Breast epithelium (tissue), 4 donors: Measurements from ENCODE around the gene WDR19. TPM values are rescaled to one million over a fixed set of nuclear protein-coding genes. Genes with fewer than 3 reads are reported as not detected.
"Not testable (repeated sequence)": the region's sequence is repeated elsewhere in the genome, so short reads cannot be mapped to it uniquely, and the experiment has no call there.

Experiments
- DNase-seq, 2 donors: peaks; one replicate each; pipeline ENCODE4 v3.0.0-alpha.2; 2019; ENCODE audit warnings: low spot score in 2 of 2
- H3K27ac ChIP-seq, 2 donors: fragments of 200-600 bp; sonication (generic) in 1 of 2; one replicate each; pipeline ENCODE4 v1.5.1; 2016 to 2019; ENCODE audit warnings: mild to moderate bottlenecking in 1 of 2
- H3K27me3 ChIP-seq, 2 donors: fragments of 200-600 bp; sonication (generic) in 1 of 2; one replicate each; pipeline versions ENCODE4 v1.5.1 to v1.6.0; 2017 to 2019; ENCODE audit warnings: control low read depth in 1 of 2, mild to moderate bottlenecking in 1 of 2
- H3K36me3 ChIP-seq: fragments of 200-600 bp; one replicate; pipeline ENCODE4 v1.5.1; 2019
- H3K4me1 ChIP-seq, 2 donors: fragments of 200-600 bp; sonication (generic); one replicate each; pipeline ENCODE4 v1.5.1; 2016 to 2019; ENCODE audit warnings: control low read depth in 1 of 2
- H3K4me3 ChIP-seq, 3 donors: fragments of 200-600 bp; sonication (generic); 1 replicate in 2 of 3; 2 replicates in 1 of 3; pipeline ENCODE4 v1.5.1; 2016 to 2019; ENCODE audit warnings: mild to moderate bottlenecking in 3 of 3, moderate library complexity in 2 of 3
- H3K9me3 ChIP-seq, 2 donors: fragments of 200-600 bp; sonication (generic) in 1 of 2; one replicate each; pipeline ENCODE4 v1.5.1; 2016 to 2019; ENCODE audit warnings: control low read depth in 1 of 2
- POLR2A ChIP-seq: fragments of 450-650 bp; IDR thresholded peaks from one replicate; pipeline ENCODE4 v1.6.1; 2016; ENCODE audit warnings: antibody characterized with exemption, mild to moderate bottlenecking, moderate library complexity
- POLR2AphosphoS5 ChIP-seq, 3 donors: sonication (generic); formaldehyde crosslinking; IDR thresholded peaks; one replicate each; pipeline ENCODE4 v1.6.1; 2017; ENCODE audit warnings: antibody characterized with exemption in 3 of 3
- intact Hi-C: fragments of 100-400 bp; cut with DNase I; formaldehyde crosslinking; loops from one replicate; pipeline ENCODE4 v1.15.1; 2023; ENCODE audit warnings: low total_unique reads
- total RNA-seq, 3 donors: library from RNA; depleted of rRNA; stranded (reverse); fragments of >200 nt; gene quantifications; one replicate each; pipeline ENCODE4 v1.1.0, GENCODE V29; 2016
- TF ChIP-seq, protein P1 (sequence below), 3 donors: fragments of 450-650 bp; IDR thresholded peaks; one replicate each; pipeline ENCODE4 v1.5.1; 2016 to 2017; ENCODE audit warnings: antibody characterized with exemption in 3 of 3, mild to moderate bottlenecking in 3 of 3, moderate library complexity in 3 of 3

Gene WDR19
- total RNA-seq, 3 donors from 2014 or later = 65.6 to 75.8 (median 66.5) TPM

GRCh38 chr4:39287223-39287622 lies 104.9 kb downstream of the WDR19 start:
- intact Hi-C loops = no loop called here
- Histone ChIP-seq H3K27me3 (no peaks in the 10 kb centered on the region), H3K4me1 (no peaks in the 10 kb centered on the region), H3K27ac (no peak overlapping the region), H3K4me3 (no peak overlapping the region), H3K36me3 (no peaks in the 10 kb centered on the region), H3K9me3 (no peaks in the 10 kb centered on the region)
- no peak for DNase-seq
- no peak for TF ChIP-seq POLR2AphosphoS5 (IDR thresholded peaks at IDR 0.05)
- TF ChIP-seq POLR2A = no peak
- TF ChIP-seq, protein P1, sequence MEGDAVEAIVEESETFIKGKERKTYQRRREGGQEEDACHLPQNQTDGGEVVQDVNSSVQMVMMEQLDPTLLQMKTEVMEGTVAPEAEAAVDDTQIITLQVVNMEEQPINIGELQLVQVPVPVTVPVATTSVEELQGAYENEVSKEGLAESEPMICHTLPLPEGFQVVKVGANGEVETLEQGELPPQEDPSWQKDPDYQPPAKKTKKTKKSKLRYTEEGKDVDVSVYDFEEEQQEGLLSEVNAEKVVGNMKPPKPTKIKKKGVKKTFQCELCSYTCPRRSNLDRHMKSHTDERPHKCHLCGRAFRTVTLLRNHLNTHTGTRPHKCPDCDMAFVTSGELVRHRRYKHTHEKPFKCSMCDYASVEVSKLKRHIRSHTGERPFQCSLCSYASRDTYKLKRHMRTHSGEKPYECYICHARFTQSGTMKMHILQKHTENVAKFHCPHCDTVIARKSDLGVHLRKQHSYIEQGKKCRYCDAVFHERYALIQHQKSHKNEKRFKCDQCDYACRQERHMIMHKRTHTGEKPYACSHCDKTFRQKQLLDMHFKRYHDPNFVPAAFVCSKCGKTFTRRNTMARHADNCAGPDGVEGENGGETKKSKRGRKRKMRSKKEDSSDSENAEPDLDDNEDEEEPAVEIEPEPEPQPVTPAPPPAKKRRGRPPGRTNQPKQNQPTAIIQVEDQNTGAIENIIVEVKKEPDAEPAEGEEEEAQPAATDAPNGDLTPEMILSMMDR (IDR thresholded peaks at IDR 0.05) = no peak

DNA sequence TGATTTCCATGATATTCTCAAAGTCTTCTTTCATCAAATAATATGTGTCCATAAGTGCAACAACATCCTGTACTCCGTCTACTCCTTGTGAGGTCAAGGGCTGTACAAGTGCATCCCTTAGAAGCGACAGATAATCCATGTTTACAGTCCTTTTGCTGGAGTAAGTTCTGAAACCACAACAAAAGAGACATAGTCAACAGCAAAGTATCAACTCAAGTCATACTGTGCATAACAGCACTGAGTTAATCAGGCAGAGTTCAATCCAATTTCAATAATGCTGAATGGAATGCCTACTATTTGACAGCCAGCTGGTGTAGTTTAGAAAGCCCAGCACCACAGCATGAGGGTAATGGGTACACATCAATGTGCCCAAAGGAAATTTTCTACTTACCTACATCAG lies 109.4 kb downstream of the WDR19 start:
- intact Hi-C loops = no loop called here
- no peaks in the 10 kb centered on the region for H3K4me1 ChIP-seq
- TF ChIP-seq, protein P1 (IDR thresholded peaks at IDR 0.05) = no peak
- TF ChIP-seq POLR2AphosphoS5 (IDR thresholded peaks at IDR 0.05) (no peak), POLR2A (no peak)

GRCh38 chr4:39292433-39292832 lies 110.1 kb downstream of the WDR19 start:
- DNase-seq, intact Hi-C loops, H3K9me3 ChIP-seq, H3K27ac ChIP-seq, H3K4me1 ChIP-seq, H3K27me3 ChIP-seq, H3K36me3 ChIP-seq, H3K4me3 ChIP-seq: not testable (repeated sequence)

More for the DNA sequence above, 109.4 kb downstream of the WDR19 start:
- Histone ChIP-seq H3K4me3 (no peak overlapping the region), H3K9me3 (no peaks in the 10 kb centered on the region), H3K36me3 (no peaks in the 10 kb centered on the region), H3K27ac (no peak overlapping the region), H3K27me3 (no peaks in the 10 kb centered on the region)
- DNase-seq = no peak

GRCh38 chr4:39295784-39296183 lies 113.5 kb downstream of the WDR19 start:
- DNase-seq = no peak
- Histone ChIP-seq H3K36me3 (no peaks in the 10 kb centered on the region), H3K4me1 (no peaks in the 10 kb centered on the region), H3K27me3 (no peaks in the 10 kb centered on the region), H3K4me3 (no peak overlapping the region), H3K9me3 (no peaks in the 10 kb centered on the region), H3K27ac (no peak overlapping the region)
- intact Hi-C loops = no loop called here
- TF ChIP-seq POLR2A = no peak
- TF ChIP-seq, protein P1 (IDR thresholded peaks at IDR 0.05) = no peak
- TF ChIP-seq POLR2AphosphoS5 (IDR thresholded peaks at IDR 0.05) = no peak

DNA sequence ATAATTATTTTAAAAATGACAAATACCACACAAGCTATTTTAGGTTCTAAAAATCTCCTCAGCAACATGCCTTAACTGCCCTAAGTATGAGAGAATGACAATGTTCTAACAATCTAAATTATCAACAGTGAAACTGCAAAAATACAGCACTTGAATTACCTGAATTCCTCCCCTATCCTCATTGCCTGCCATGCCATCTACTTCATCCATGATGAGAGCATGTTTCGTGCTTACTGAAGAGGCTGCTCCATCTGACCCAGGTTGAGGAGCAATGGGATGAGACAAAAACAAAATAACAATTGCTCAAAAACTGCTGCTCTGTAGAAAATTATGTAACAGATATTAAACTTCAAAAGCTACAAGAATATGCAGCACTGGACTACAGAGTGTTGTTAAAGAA lies 120.6 kb downstream of the WDR19 start:
- H3K36me3 ChIP-seq = peaks cover 6% of the 10 kb centered on the region
- H3K27ac ChIP-seq = no peak overlapping the region

More for the DNA sequence above, 120.6 kb downstream of the WDR19 start:
- no peaks in the 10 kb centered on the region for H3K4me1 ChIP-seq
- TF ChIP-seq, protein P1 (IDR thresholded peaks at IDR 0.05) = no peak
- no peak for TF ChIP-seq POLR2A
- TF ChIP-seq POLR2AphosphoS5 (IDR thresholded peaks at IDR 0.05) = no peak
- no peak overlapping the region for H3K4me3 ChIP-seq
- DNase-seq = no peak
- no peaks in the 10 kb centered on the region for H3K9me3 ChIP-seq
- H3K27me3 ChIP-seq = no peaks in the 10 kb centered on the region
- intact Hi-C loops = no loop called here
